IMR-90 (cell line): ENCODE measurements around the gene DPH3. TPM values are rescaled to one million over a fixed set of nuclear protein-coding genes. Genes with fewer than 3 reads are reported as not detected.

Experiments used
- ATAC-seq: fragments of 200-7000 bp; cut with Tn5 transposase; 2 replicates; pipeline ENCODE4 v1.9.1; 2020; ENCODE audit warnings: low read depth, mild to moderate bottlenecking, moderate library complexity
- BruUV-seq: library from RNA; stranded (reverse); fragments of 400-500 nt; replicated peaks from 2 replicates; lab custom pipeline; 2021; lab: Mats Ljungman, UMichigan
- CTCF ChIA-PET: fragments of 300-600 bp; formaldehyde crosslinking; extraction: SDS; loops from one replicate; lab custom pipeline; 2021; ENCODE audit warnings: antibody characterized with exemption; lab: Yijun Ruan, JAX
- POLR2A ChIA-PET: fragments of 300-600 bp; sonication (Branson Sonifier 250); formaldehyde crosslinking; loops from one replicate; lab custom pipeline; 2022; ENCODE audit warnings: antibody characterized with exemption; ENCODE audit not compliant: unreplicated experiment; lab: Charles Lee
- DNase-seq: peaks from one replicate; pipeline ENCODE4 v3.0.0; 2013
- H2AFZ ChIP-seq: replicated peaks from 2 replicates; pipeline ENCODE3; 2013; ENCODE audit warnings: low read length, mild to moderate bottlenecking; ENCODE audit not compliant: poor library complexity
- H2AK5ac ChIP-seq: 2 replicates; pipeline ENCODE4 v1.6.1; 2013; ENCODE audit warnings: low read depth, low read length, inconsistent platforms
- H2AK9ac ChIP-seq: replicated peaks from 2 replicates; pipeline ENCODE3; 2013; ENCODE audit warnings: mild to moderate bottlenecking, low read depth, low read length, moderate library complexity; ENCODE audit not compliant: poor library complexity
- H2BK120ac ChIP-seq: 2 replicates; pipeline ENCODE4 v1.6.1; 2013; ENCODE audit warnings: low read depth, low read length, inconsistent platforms
- H2BK15ac ChIP-seq: 3 replicates; pipeline ENCODE4 v1.6.1; 2013; ENCODE audit warnings: low read depth, low read length, inconsistent platforms
- H2BK20ac ChIP-seq: 2 replicates; pipeline ENCODE4 v1.6.1; 2013; ENCODE audit warnings: low read depth, mild to moderate bottlenecking, inconsistent platforms, low read length, moderate library complexity
- H2BK5ac ChIP-seq: 2 replicates; pipeline ENCODE4 v1.6.1; 2013; ENCODE audit warnings: mild to moderate bottlenecking, low read depth, low read length, inconsistent platforms; ENCODE audit not compliant: poor library complexity, severe bottlenecking
- H3K14ac ChIP-seq: replicated peaks from 2 replicates; pipeline ENCODE4 v1.6.1; 2013; ENCODE audit warnings: low read depth, low read length, inconsistent platforms
- H3K18ac ChIP-seq: 2 replicates; pipeline ENCODE4 v1.6.1; 2013; ENCODE audit warnings: low read depth, low read length, control low read depth
- H3K23ac ChIP-seq: 2 replicates; pipeline ENCODE4 v1.6.1; 2013; ENCODE audit warnings: low read depth, low read length, inconsistent platforms
- H3K27ac ChIP-seq: 2 replicates; pipeline ENCODE4 v1.5.1; 2013; ENCODE audit warnings: mild to moderate bottlenecking, control low read depth, low read length; ENCODE audit not compliant: insufficient read depth
- H3K27me3 ChIP-seq: 2 replicates; pipeline ENCODE4 v1.6.1; 2013; ENCODE audit warnings: low read length; ENCODE audit not compliant: control insufficient read depth, insufficient read depth
- H3K36me3 ChIP-seq: 2 replicates; pipeline ENCODE4 v1.6.1; 2013; ENCODE audit warnings: low read length, mixed read lengths; ENCODE audit not compliant: control insufficient read depth, insufficient read depth
- H3K4ac ChIP-seq: 2 replicates; pipeline ENCODE4 v1.6.1; 2013; ENCODE audit warnings: low read depth, low read length, inconsistent platforms
- H3K4me1 ChIP-seq: 2 replicates; pipeline ENCODE4 v1.6.1; 2013; ENCODE audit warnings: low read length, mixed read lengths; ENCODE audit not compliant: control insufficient read depth, insufficient read depth
- H3K4me2 ChIP-seq: 2 replicates; pipeline ENCODE4 v1.6.1; 2013; ENCODE audit warnings: low read depth, mild to moderate bottlenecking, control low read depth, low read length, moderate library complexity
- H3K4me3 ChIP-seq: 2 replicates; pipeline ENCODE4 v1.5.1; 2013; ENCODE audit warnings: low read depth, mild to moderate bottlenecking, control low read depth, low read length, moderate library complexity; ENCODE audit not compliant: insufficient read depth
- H3K56ac ChIP-seq: 2 replicates; pipeline ENCODE4 v1.6.1; 2013; ENCODE audit warnings: low read length, inconsistent platforms; ENCODE audit not compliant: insufficient read depth; ENCODE audit errors: extremely low read depth
- H3K79me1 ChIP-seq, 2 experiments: 2 replicates each; pipeline ENCODE4 v1.6.1; 2013; ENCODE audit warnings: low read length in 2 of 2, inconsistent platforms in 1 of 2, low read depth in 1 of 2
- H3K9ac ChIP-seq: 2 replicates; pipeline ENCODE4 v1.6.1; 2013; ENCODE audit warnings: low read depth, low read length, control low read depth
- H3K9me1 ChIP-seq: 2 replicates; pipeline ENCODE4 v1.6.1; 2013; ENCODE audit warnings: low read length, inconsistent platforms; ENCODE audit not compliant: insufficient read depth
- H3K9me3 ChIP-seq: 2 replicates; pipeline ENCODE4 v1.6.1; 2013; ENCODE audit warnings: low read length; ENCODE audit not compliant: control insufficient read depth, insufficient read depth
- H4K20me1 ChIP-seq: 2 replicates; pipeline ENCODE4 v1.6.1; 2013; ENCODE audit warnings: low read length, inconsistent platforms; ENCODE audit not compliant: insufficient read depth
- H4K5ac ChIP-seq: 2 replicates; pipeline ENCODE4 v1.6.1; 2013; ENCODE audit warnings: mild to moderate bottlenecking, low read depth, low read length, control low read depth
- H4K8ac ChIP-seq, 2 experiments: 2 replicates each; pipeline ENCODE4 v1.6.1; 2013; ENCODE audit warnings: low read depth in 2 of 2, low read length in 2 of 2, control low read depth in 1 of 2, inconsistent platforms in 1 of 2
- H4K91ac ChIP-seq: 2 replicates; pipeline ENCODE4 v1.6.1; 2013; ENCODE audit warnings: low read depth, low read length, inconsistent platforms; ENCODE audit not compliant: insufficient read depth
- CEBPB ChIP-seq: IDR thresholded peaks from 2 replicates; pipeline ENCODE4 v1.6.1; 2012; ENCODE audit warnings: low read depth, low read length, improper control_type of control experiment
- CHD1 ChIP-seq: IDR thresholded peaks from 2 replicates; pipeline ENCODE4 v1.6.1; 2012; ENCODE audit warnings: low read depth, low read length, improper control_type of control experiment
- MAFK ChIP-seq: IDR thresholded peaks from 2 replicates; pipeline ENCODE4 v1.6.1; 2012; ENCODE audit warnings: low read depth, low read length, improper control_type of control experiment
- MAZ ChIP-seq: IDR thresholded peaks from 2 replicates; pipeline ENCODE4 v1.6.1; 2012; ENCODE audit warnings: low read depth, mild to moderate bottlenecking, low read length, improper control_type of control experiment, moderate library complexity, borderline replicate concordance
- MXI1 ChIP-seq: IDR thresholded peaks from 2 replicates; pipeline ENCODE4 v1.6.1; 2012; ENCODE audit warnings: low read depth, mild to moderate bottlenecking, low read length, moderate library complexity, borderline replicate concordance
- RAD21 ChIP-seq: IDR thresholded peaks from 2 replicates; pipeline ENCODE4 v1.6.1; 2012; ENCODE audit warnings: low read length, improper control_type of control experiment
- RCOR1 ChIP-seq: IDR thresholded peaks from 2 replicates; pipeline ENCODE4 v1.6.1; 2012; ENCODE audit warnings: mild to moderate bottlenecking, low read length, improper control_type of control experiment; ENCODE audit not compliant: insufficient replicate concordance
- RFX5 ChIP-seq: IDR thresholded peaks from 2 replicates; pipeline ENCODE4 v1.8.0; 2012; ENCODE audit warnings: low read depth, mild to moderate bottlenecking, low read length, moderate library complexity
- USF2 ChIP-seq: fragments of 150-350 bp; IDR thresholded peaks from 2 replicates; pipeline ENCODE4 v1.6.1; 2017; ENCODE audit warnings: mild to moderate bottlenecking, antibody characterized with exemption, low read length, low read depth
- WGBS, 2 experiments: methylation state at CpG; one replicate each; pipeline versions ENCODE4 v1.1.5 to v1.1.7; 2013; ENCODE audit warnings: missing lambda C conversion rate in 2 of 2; ENCODE audit not compliant: insufficient read length in 1 of 2; ENCODE audit errors: extremely low coverage in 2 of 2; 5-methylcytosine and 5-hydroxymethylcytosine counted together
- dilution Hi-C: fragments of 300-500 bp; cut with HindIII; formaldehyde crosslinking; loops from one replicate; pipeline ENCODE4 v1.14.3; 2018; ENCODE audit warnings: low sequenced_read_pairs; ENCODE audit not compliant: unreplicated experiment
- in situ Hi-C: fragments of 300-500 bp; cut with MboI; formaldehyde crosslinking; loops from 3 replicates; pipeline ENCODE4 v1.14.3; 2019; ENCODE audit warnings: low sequenced_read_pairs, inconsistent platforms, mixed read lengths
- intact Hi-C: fragments of 100-400 bp; cut with micrococcal nuclease; formaldehyde crosslinking; loops from 2 replicates; pipeline ENCODE4 v1.10.0; 2022
- polyA plus RNA-seq, 3 experiments: library from polyadenylated mRNA; depleted of rRNA; stranded (reverse); fragments of >200 nt; gene quantifications; 2 replicates each; pipeline ENCODE4 v1.2.3, GENCODE V29; 2012; ENCODE audit warnings: low replicate concordance in 1 of 3
- total RNA-seq: library from RNA; depleted of rRNA; stranded (reverse); fragments of >200 nt; gene quantifications from 2 replicates; pipeline ENCODE4 v1.2.3, GENCODE V29; 2012

The DPH3 gene
- total and polyA plus RNA-seq, 2 of the 4 experiments (the other 2 are of a cell fraction) = 12.9 to 32.1 TPM

- no peak overlapping the region for H3K23ac ChIP-seq
- H3K9ac ChIP-seq = no peak overlapping the region
- H3K4me2 ChIP-seq = no peak overlapping the region
- H2BK20ac ChIP-seq = no peak overlapping the region
- H2AK5ac ChIP-seq = no peak overlapping the region
- dilution Hi-C loops = no loop called here
- no peak overlapping the region for H2AK9ac ChIP-seq
- H4K91ac ChIP-seq = no peak overlapping the region
- DNase-seq (no peak), ATAC-seq (no peak)
- H3K4ac ChIP-seq = no peak overlapping the region
- ChIA-PET CTCF (no interaction called here), POLR2A (no interaction called here)
- H3K56ac ChIP-seq = no peak overlapping the region
- H3K36me3 ChIP-seq = no peaks in the 10 kb centered on the region
- WGBS, 2 experiments = no CpG with 5 or more reads among the region's 4 CpGs
- H3K9me1 ChIP-seq = peaks cover 8% of the 10 kb centered on the region; the same call in 1 of the 2 replicates
- no peaks in the 10 kb centered on the region for H3K27me3 ChIP-seq
- peaks cover 6% of the 10 kb centered on the region for H3K4me1 ChIP-seq
- H4K5ac ChIP-seq = no peak overlapping the region
- H4K8ac ChIP-seq = no peak overlapping the region
- no peak overlapping the region for H3K14ac ChIP-seq
- no peak overlapping the region for H3K27ac ChIP-seq
- intact Hi-C loops = no loop called here
- no peak overlapping the region for H2BK5ac ChIP-seq
- no peak overlapping the region for H2AFZ ChIP-seq
- no peak overlapping the region for H2BK15ac ChIP-seq
- no peaks in the 10 kb centered on the region for H3K9me3 ChIP-seq
- H3K4me3 ChIP-seq = no peak overlapping the region
- H4K20me1 ChIP-seq = no peaks in the 10 kb centered on the region
- H3K79me1 ChIP-seq = no peaks in the 10 kb centered on the region
- no peak overlapping the region for H2BK120ac ChIP-seq
- in situ Hi-C loops = loop anchor here (25.0 kb wide), 1 partner anchor 599 kb away; no protein-coding TSS in a partner anchor
- BruUV-seq = no TSS peak
- no peak overlapping the region for H3K18ac ChIP-seq
- TF ChIP-seq MXI1 (no peak), RAD21 (no peak), MAZ (no peak), MAFK (no peak), RFX5 (no peak), USF2 (no peak), RCOR1 (no peak), CEBPB (no peak), CHD1 (no peak)
These were observed 28.6 kb downstream of the DPH3 start for GRCh38 chr3:16236030-16236639.
